ENCODE results near the gene DHRS11. TPM values are rescaled to one million over a fixed set of nuclear protein-coding genes. Genes with fewer than 3 reads are reported as not detected.

The DHRS11 gene
- total RNA-seq, 2 experiments from 2014 or later, result 7.2 to 13.9 TPM

- BruUV-seq (replicated peaks), result no TSS peak
- peaks cover 40% of the 10 kb centered on the region; the same call in 1 of the 2 replicates for H3K79me2 ChIP-seq (ENCODE audit: insufficient read depth, low read depth, low read length)
- DNase-seq (ENCODE audit: low spot score), result no peak
Observed at GRCh38 chr17:36566081-36566480, 25.6 kb upstream of the DHRS11 start.

GRCh38 chr17:36575028-36575427 is 16.7 kb upstream of the DHRS11 start:
- intact Hi-C loops (cut with micrococcal nuclease; ENCODE audit: unreplicated experiment), result no loop called here
- no peaks in the 10 kb centered on the region; the same call in 1 of the 2 replicates for H4K20me1 ChIP-seq (ENCODE audit: insufficient read depth, low read length)
- peaks cover 86% of the 10 kb centered on the region for H3K36me3 ChIP-seq (ENCODE audit: insufficient read depth, low read length)
- no TSS peak for BruUV-seq (replicated peaks)
- DNase-seq (ENCODE audit: low spot score), result no peak
- no peaks in the 10 kb centered on the region for H3K9me2 ChIP-seq (ENCODE audit: insufficient read depth, low read length)
- H3K4me3 ChIP-seq (ENCODE audit: low read depth, low read length, poor library complexity, severe bottlenecking), result no peak overlapping the region
- no peak overlapping the region for H3K4me2 ChIP-seq (ENCODE audit: low read length)
- H3K9me3 ChIP-seq (ENCODE audit: low read length), result no peaks in the 10 kb centered on the region
- no peak for TF ChIP-seq CTCF (conservative IDR thresholded peaks at IDR 0.05; ENCODE audit: low read length)
- TF ChIP-seq EZH2phosphoT487 (IDR thresholded peaks at IDR 0.05; ENCODE audit: borderline replicate concordance, low read depth, low read length), result no peak
- H3K27ac ChIP-seq (ENCODE audit: low read depth, low read length, poor library complexity, severe bottlenecking), result no peak overlapping the region
- no peaks in the 10 kb centered on the region for H3K4me1 ChIP-seq (ENCODE audit: insufficient read depth, low read length, poor library complexity, severe bottlenecking)
- POLR2A ChIA-PET, result no interaction called here
- no peak overlapping the region for H2AFZ ChIP-seq (ENCODE audit: low read length)
- CTCF ChIA-PET (ENCODE audit: unreplicated experiment), result no interaction called here
- peaks cover 33% of the 10 kb centered on the region; the same call in 1 of the 2 replicates for H3K79me2 ChIP-seq (ENCODE audit: insufficient read depth, low read depth, low read length)

More at GRCh38 chr17:36566081-36566480, 25.6 kb upstream of the DHRS11 start:
- Histone ChIP-seq H3K4me1 (ENCODE audit: insufficient read depth, low read length, poor library complexity, severe bottlenecking) (no peaks in the 10 kb centered on the region), H4K20me1 (ENCODE audit: insufficient read depth, low read length) (peaks cover 9% of the 10 kb centered on the region; the same call in 1 of the 2 replicates), H2AFZ (ENCODE audit: low read length) (no peak overlapping the region), H3K27ac (ENCODE audit: low read depth, low read length, poor library complexity, severe bottlenecking) (no peak overlapping the region), H3K36me3 (ENCODE audit: insufficient read depth, low read length) (peaks cover 95% of the 10 kb centered on the region), H3K4me2 (ENCODE audit: low read length) (no peak overlapping the region), H3K9me2 (ENCODE audit: insufficient read depth, low read length) (no peaks in the 10 kb centered on the region), H3K9me3 (ENCODE audit: low read length) (no peaks in the 10 kb centered on the region), H3K4me3 (ENCODE audit: low read depth, low read length, poor library complexity, severe bottlenecking) (no peak overlapping the region)
- intact Hi-C loops (cut with micrococcal nuclease; ENCODE audit: unreplicated experiment), result no loop called here
- no peak for TF ChIP-seq CTCF (conservative IDR thresholded peaks at IDR 0.05; ENCODE audit: low read length)
- TF ChIP-seq EZH2phosphoT487 (IDR thresholded peaks at IDR 0.05; ENCODE audit: borderline replicate concordance, low read depth, low read length), result no peak
- ChIA-PET POLR2A (interaction anchor here (0.9 kb wide), 1 partner anchor 13 kb away, joined by 3 read pairs; no protein-coding TSS in a partner anchor), CTCF (ENCODE audit: unreplicated experiment) (no interaction called here)

GRCh38 chr17:36576793-36577192 is 14.9 kb upstream of the DHRS11 start:
- Histone ChIP-seq H3K36me3 (ENCODE audit: insufficient read depth, low read length) (peaks cover 89% of the 10 kb centered on the region), H3K9me2 (ENCODE audit: insufficient read depth, low read length) (no peaks in the 10 kb centered on the region), H4K20me1 (ENCODE audit: insufficient read depth, low read length) (no peaks in the 10 kb centered on the region), H3K79me2 (ENCODE audit: insufficient read depth, low read depth, low read length) (peaks cover 31% of the 10 kb centered on the region; the same call in 1 of the 2 replicates), H3K27ac (ENCODE audit: low read depth, low read length, poor library complexity, severe bottlenecking) (no peak overlapping the region), H2AFZ (ENCODE audit: low read length) (no peak overlapping the region), H3K4me3 (ENCODE audit: low read depth, low read length, poor library complexity, severe bottlenecking) (no peak overlapping the region), H3K4me1 (ENCODE audit: insufficient read depth, low read length, poor library complexity, severe bottlenecking) (no peaks in the 10 kb centered on the region), H3K4me2 (ENCODE audit: low read length) (no peak overlapping the region), H3K9me3 (ENCODE audit: low read length) (no peaks in the 10 kb centered on the region)
- POLR2A ChIA-PET, result no interaction called here
- no TSS peak for BruUV-seq (replicated peaks)
- CTCF ChIA-PET (ENCODE audit: unreplicated experiment), result no interaction called here
- intact Hi-C loops (cut with micrococcal nuclease; ENCODE audit: unreplicated experiment), result no loop called here
- TF ChIP-seq CTCF (conservative IDR thresholded peaks at IDR 0.05; ENCODE audit: low read length), result no peak
- TF ChIP-seq EZH2phosphoT487 (IDR thresholded peaks at IDR 0.05; ENCODE audit: borderline replicate concordance, low read depth, low read length), result no peak
- no peak for DNase-seq (ENCODE audit: low spot score)
